Measurements from ENCODE around the gene GPR183.

The GPR183 gene

DNA sequence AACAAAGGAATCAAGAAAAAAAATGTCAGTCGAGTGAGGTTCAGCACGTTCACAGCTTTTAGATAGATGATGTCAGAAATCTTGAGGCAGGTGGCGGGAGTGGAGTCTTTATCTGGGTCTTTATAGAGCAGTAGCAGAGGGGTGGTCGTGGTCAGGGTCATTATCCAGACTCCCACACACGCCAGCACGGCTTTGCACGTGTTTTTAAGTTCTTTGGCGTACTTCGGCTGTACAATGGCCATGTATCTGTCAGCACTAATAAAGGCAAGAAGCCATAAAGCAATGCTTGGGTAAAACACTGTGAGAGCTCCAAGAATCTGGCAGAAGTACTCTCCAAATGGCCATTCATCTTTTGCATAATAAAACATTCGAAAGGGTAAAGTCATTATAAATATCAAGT, 51.9 kb downstream of the GPR183 start:
- no peak overlapping the region for H4K8ac ChIP-seq (ENCODE audit: low read length)

DNA sequence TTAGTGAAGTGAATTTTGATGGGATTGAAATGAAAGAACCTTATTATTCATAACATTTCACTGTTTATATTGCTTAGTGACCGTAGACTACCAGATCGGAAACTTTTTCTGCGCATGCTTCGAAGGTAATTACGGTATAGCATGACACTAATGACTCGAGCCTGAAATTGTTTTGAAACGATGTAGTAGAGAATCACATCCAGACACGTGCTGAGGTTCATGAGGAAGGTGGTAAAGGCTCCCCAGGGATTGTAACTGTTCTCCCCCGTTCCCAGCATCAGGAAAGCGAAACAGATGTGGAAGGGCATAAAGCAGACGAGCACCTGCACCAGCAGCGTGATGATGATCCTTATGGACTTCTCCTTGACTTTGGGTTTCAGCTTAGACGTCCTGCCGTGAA, 52.4 kb downstream of the GPR183 start:
- Histone ChIP-seq H2BK120ac (ENCODE audit: low read depth, low read length) (no peak overlapping the region), H3K27ac (ENCODE audit: low read length, poor library complexity, severe bottlenecking) (no peak overlapping the region), H3K9ac (ENCODE audit: low read length) (no peak overlapping the region), H3K4ac (ENCODE audit: low read depth in 1 of 2, low read length in 2 of 2) (no peak overlapping the region), H2AFZ (ENCODE audit: low read depth, low read length) (no peak overlapping the region), H2BK12ac (ENCODE audit: low read length in 2 of 2) (no peak overlapping the region), H3K14ac (ENCODE audit: low read length in 2 of 2) (no peak overlapping the region), H3K23ac (ENCODE audit: low read length in 2 of 2) (no peak overlapping the region), H2BK5ac (ENCODE audit: low read depth, low read length, poor library complexity, severe bottlenecking) (no peak overlapping the region), H3K4me2 (ENCODE audit: low read length, poor library complexity, severe bottlenecking) (no peak overlapping the region), H4K91ac (ENCODE audit: low read length) (no peak overlapping the region), H3K27me3 (ENCODE audit: control insufficient read depth in 1 of 2, insufficient read depth in 1 of 2, low read length in 2 of 2) (no peaks in the 10 kb centered on the region), H4K8ac (ENCODE audit: low read length) (no peak overlapping the region), H3K4me3 (ENCODE audit: insufficient read depth in 1 of 2, low read depth in 1 of 2, low read length in 2 of 2) (no peak overlapping the region), H3K18ac (ENCODE audit: low read depth in 1 of 2, low read length in 2 of 2) (no peak overlapping the region), H3K36me3 (ENCODE audit: control insufficient read depth in 1 of 2, insufficient read depth in 2 of 2, low read depth in 1 of 2, low read length in 2 of 2) (peaks cover 8 to 40% of the 10 kb centered on the region in 2 experiments), H2BK15ac (ENCODE audit: low read depth, poor library complexity, severe bottlenecking) (no peak overlapping the region), H3K79me1 (replicated peaks; ENCODE audit: low read length, poor library complexity, severe bottlenecking) (peaks cover 10% of the 10 kb centered on the region), H3K9me3 (ENCODE audit: control insufficient read depth, low read length) (no peaks in the 10 kb centered on the region), H2AK5ac (ENCODE audit: low read length, severe bottlenecking) (no peak overlapping the region), H3K4me1 (ENCODE audit: control insufficient read depth, insufficient read depth, low read depth, low read length) (no peaks in the 10 kb centered on the region)
- DNase-seq: no peak
- WGBS: 94% methylated on average over 14 of the region's 14 CpGs

More for the DNA sequence above, 51.9 kb downstream of the GPR183 start:
- no peak overlapping the region for H3K9ac ChIP-seq (ENCODE audit: low read length)
- H3K27me3 ChIP-seq (ENCODE audit: control insufficient read depth in 1 of 2, insufficient read depth in 1 of 2, low read length in 2 of 2): no peaks in the 10 kb centered on the region
- no peak overlapping the region for H3K4me2 ChIP-seq (ENCODE audit: low read length, poor library complexity, severe bottlenecking)
- no peak overlapping the region for H3K23ac ChIP-seq (ENCODE audit: low read length in 2 of 2)
- no peak overlapping the region for H3K4ac ChIP-seq (ENCODE audit: low read depth in 1 of 2, low read length in 2 of 2)
- H4K91ac ChIP-seq (ENCODE audit: low read length): no peak overlapping the region
- no peak overlapping the region for H2BK15ac ChIP-seq (ENCODE audit: low read depth, poor library complexity, severe bottlenecking)
- H2BK12ac ChIP-seq (ENCODE audit: low read length in 2 of 2): no peak overlapping the region
- no peak overlapping the region for H2AFZ ChIP-seq (ENCODE audit: low read depth, low read length)
- H2BK120ac ChIP-seq (ENCODE audit: low read depth, low read length): no peak overlapping the region
- H3K9me3 ChIP-seq (ENCODE audit: control insufficient read depth, low read length): no peaks in the 10 kb centered on the region
- WGBS: 95% methylated on average over 10 of the region's 10 CpGs
- H3K36me3 ChIP-seq (ENCODE audit: control insufficient read depth in 1 of 2, insufficient read depth in 2 of 2, low read depth in 1 of 2, low read length in 2 of 2): peaks cover 10 to 44% of the 10 kb centered on the region in 2 experiments
- DNase-seq: no peak
- no peak overlapping the region for H2BK5ac ChIP-seq (ENCODE audit: low read depth, low read length, poor library complexity, severe bottlenecking)
- no peaks in the 10 kb centered on the region for H3K4me1 ChIP-seq (ENCODE audit: control insufficient read depth, insufficient read depth, low read depth, low read length)
- H3K18ac ChIP-seq (ENCODE audit: low read depth in 1 of 2, low read length in 2 of 2): no peak overlapping the region
- no peak overlapping the region for H3K27ac ChIP-seq (ENCODE audit: low read length, poor library complexity, severe bottlenecking)
- peaks cover 10% of the 10 kb centered on the region for H3K79me1 ChIP-seq (replicated peaks; ENCODE audit: low read length, poor library complexity, severe bottlenecking)
- H3K4me3 ChIP-seq (ENCODE audit: insufficient read depth in 1 of 2, low read depth in 1 of 2, low read length in 2 of 2): no peak overlapping the region
- no peak overlapping the region for H2AK5ac ChIP-seq (ENCODE audit: low read length, severe bottlenecking)
- H3K14ac ChIP-seq (ENCODE audit: low read length in 2 of 2): no peak overlapping the region

DNA sequence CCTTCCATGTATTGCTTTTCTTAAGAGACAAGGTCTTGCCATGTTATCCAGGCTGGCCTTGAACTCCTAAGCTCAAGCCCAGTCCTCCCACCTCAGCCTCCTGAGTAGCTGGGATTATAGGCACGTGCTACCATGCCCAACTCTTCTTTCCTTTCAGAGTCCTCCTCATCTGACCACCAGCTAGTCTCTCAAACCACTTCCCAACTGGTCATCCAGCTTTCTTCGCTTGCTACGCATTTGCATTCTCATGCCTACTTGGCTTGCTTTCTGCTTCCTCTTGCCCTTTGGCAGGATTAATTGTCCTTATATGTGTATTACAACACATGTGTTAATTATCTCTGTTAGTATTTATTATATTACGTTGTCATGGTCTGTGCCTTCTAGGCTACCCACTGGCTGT, 55.3 kb downstream of the GPR183 start:
- no peak overlapping the region for H4K8ac ChIP-seq (ENCODE audit: low read length)
- H3K4me3 ChIP-seq (ENCODE audit: insufficient read depth in 1 of 2, low read depth in 1 of 2, low read length in 2 of 2): no peak overlapping the region
- H3K14ac ChIP-seq (ENCODE audit: low read length in 2 of 2): no peak overlapping the region
- H3K4me2 ChIP-seq (ENCODE audit: low read length, poor library complexity, severe bottlenecking): no peak overlapping the region
- no peak overlapping the region for H3K9ac ChIP-seq (ENCODE audit: low read length)
- H3K36me3 ChIP-seq (ENCODE audit: control insufficient read depth in 1 of 2, insufficient read depth in 2 of 2, low read depth in 1 of 2, low read length in 2 of 2): peaks cover 6 to 41% of the 10 kb centered on the region in 2 experiments
- no peak overlapping the region for H3K27ac ChIP-seq (ENCODE audit: low read length, poor library complexity, severe bottlenecking)
- no peaks in the 10 kb centered on the region for H3K27me3 ChIP-seq (ENCODE audit: control insufficient read depth in 1 of 2, insufficient read depth in 1 of 2, low read length in 2 of 2)
- no peak overlapping the region for H3K23ac ChIP-seq (ENCODE audit: low read length in 2 of 2)
- no peak overlapping the region for H2AFZ ChIP-seq (ENCODE audit: low read depth, low read length)
- no peaks in the 10 kb centered on the region for H3K4me1 ChIP-seq (ENCODE audit: control insufficient read depth, insufficient read depth, low read depth, low read length)
- H2BK120ac ChIP-seq (ENCODE audit: low read depth, low read length): no peak overlapping the region
- H3K18ac ChIP-seq (ENCODE audit: low read depth in 1 of 2, low read length in 2 of 2): no peak overlapping the region
- H2AK5ac ChIP-seq (ENCODE audit: low read length, severe bottlenecking): no peak overlapping the region
- H2BK15ac ChIP-seq (ENCODE audit: low read depth, poor library complexity, severe bottlenecking): no peak overlapping the region
- H2BK5ac ChIP-seq (ENCODE audit: low read depth, low read length, poor library complexity, severe bottlenecking): no peak overlapping the region
- no peak overlapping the region for H4K91ac ChIP-seq (ENCODE audit: low read length)
- H3K79me1 ChIP-seq (replicated peaks; ENCODE audit: low read length, poor library complexity, severe bottlenecking): peaks cover 12% of the 10 kb centered on the region
- H3K9me3 ChIP-seq (ENCODE audit: control insufficient read depth, low read length): no peaks in the 10 kb centered on the region
- H2BK12ac ChIP-seq (ENCODE audit: low read length in 2 of 2): no peak overlapping the region
- 96% methylated on average over 3 of the region's 4 CpGs for WGBS
- H3K4ac ChIP-seq (ENCODE audit: low read depth in 1 of 2, low read length in 2 of 2): no peak overlapping the region
- DNase-seq: no peak

DNA sequence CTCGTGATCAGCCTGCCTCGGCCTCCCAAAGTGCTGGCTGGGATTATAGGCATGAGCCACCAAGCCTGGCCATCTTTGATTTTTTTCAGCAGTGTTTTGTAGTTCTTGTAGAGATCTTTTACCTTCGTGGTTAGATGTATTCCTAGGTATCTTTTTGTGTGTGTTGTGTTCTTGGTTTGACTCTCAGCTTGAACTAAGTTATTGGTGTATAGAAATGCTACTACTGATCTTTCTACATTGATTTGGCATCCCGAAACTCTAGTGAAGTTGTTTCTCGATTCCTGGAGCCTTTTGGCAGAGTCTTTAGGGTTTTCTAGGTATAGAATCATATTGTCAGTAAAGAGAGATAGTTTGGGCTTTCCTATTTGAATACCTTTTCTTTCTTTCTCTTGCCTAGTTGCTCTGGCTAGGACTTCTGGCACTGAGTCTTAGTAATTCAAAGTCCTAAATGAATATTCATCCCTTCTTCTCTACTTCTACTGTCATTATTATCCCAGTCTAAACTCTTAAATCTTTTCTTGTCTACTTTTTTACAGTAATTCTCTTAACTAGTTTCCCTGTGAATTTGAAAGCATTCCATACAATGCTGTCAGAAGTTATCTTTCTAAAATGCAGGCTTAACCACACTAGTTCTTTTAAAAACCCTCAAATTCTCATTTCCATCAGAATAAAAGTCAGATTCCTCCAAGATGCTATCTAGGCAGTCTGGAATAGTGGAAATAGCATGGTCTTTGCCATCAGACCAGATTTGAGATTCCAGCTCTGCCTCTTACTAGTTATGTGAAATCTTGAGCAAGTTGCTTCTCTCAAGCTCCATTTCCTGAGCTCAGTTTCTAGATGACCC, 56.0 kb downstream of the GPR183 start:
- Histone ChIP-seq H2BK15ac (ENCODE audit: low read depth, poor library complexity, severe bottlenecking) (no peak overlapping the region), H3K4me2 (ENCODE audit: low read length, poor library complexity, severe bottlenecking) (no peak overlapping the region), H3K27ac (ENCODE audit: low read length, poor library complexity, severe bottlenecking) (no peak overlapping the region), H4K91ac (ENCODE audit: low read length) (no peak overlapping the region), H3K4me1 (ENCODE audit: control insufficient read depth, insufficient read depth, low read depth, low read length) (no peaks in the 10 kb centered on the region), H3K14ac (ENCODE audit: low read length in 2 of 2) (no peak overlapping the region), H2BK120ac (ENCODE audit: low read depth, low read length) (no peak overlapping the region), H3K4me3 (ENCODE audit: insufficient read depth in 1 of 2, low read depth in 1 of 2, low read length in 2 of 2) (no peak overlapping the region), H3K23ac (ENCODE audit: low read length in 2 of 2) (no peak overlapping the region), H3K9ac (ENCODE audit: low read length) (no peak overlapping the region), H2BK5ac (ENCODE audit: low read depth, low read length, poor library complexity, severe bottlenecking) (no peak overlapping the region), H3K4ac (ENCODE audit: low read depth in 1 of 2, low read length in 2 of 2) (no peak overlapping the region), H2AFZ (ENCODE audit: low read depth, low read length) (no peak overlapping the region), H3K79me1 (replicated peaks; ENCODE audit: low read length, poor library complexity, severe bottlenecking) (peaks cover 12% of the 10 kb centered on the region), H3K9me3 (ENCODE audit: control insufficient read depth, low read length) (no peaks in the 10 kb centered on the region), H4K8ac (ENCODE audit: low read length) (no peak overlapping the region), H2AK5ac (ENCODE audit: low read length, severe bottlenecking) (no peak overlapping the region), H2BK12ac (ENCODE audit: low read length in 2 of 2) (no peak overlapping the region), H3K36me3 (ENCODE audit: control insufficient read depth in 1 of 2, insufficient read depth in 2 of 2, low read depth in 1 of 2, low read length in 2 of 2) (peaks cover 6 to 39% of the 10 kb centered on the region in 2 experiments), H3K27me3 (ENCODE audit: control insufficient read depth in 1 of 2, insufficient read depth in 1 of 2, low read length in 2 of 2) (no peaks in the 10 kb centered on the region), H3K18ac (ENCODE audit: low read depth in 1 of 2, low read length in 2 of 2) (no peak overlapping the region)
- no peak for DNase-seq
- 91% methylated on average over 5 of the region's 5 CpGs for WGBS
